HG03025 (cell line): ENCODE measurements around the gene PPWD1.
"Not testable (repeated sequence)": the region's sequence is repeated elsewhere in the genome, so short reads cannot be mapped to it uniquely, and the experiment has no call there.

Experiments
- ATAC-seq: cut with Tn5 transposase; IDR thresholded peaks from one replicate; pipeline ENCODE4 v1.9.1; 2021; ENCODE audit warnings: mild to moderate bottlenecking, moderate library complexity; ENCODE audit not compliant: unreplicated experiment, low FRiP score

Gene PPWD1

DNA sequence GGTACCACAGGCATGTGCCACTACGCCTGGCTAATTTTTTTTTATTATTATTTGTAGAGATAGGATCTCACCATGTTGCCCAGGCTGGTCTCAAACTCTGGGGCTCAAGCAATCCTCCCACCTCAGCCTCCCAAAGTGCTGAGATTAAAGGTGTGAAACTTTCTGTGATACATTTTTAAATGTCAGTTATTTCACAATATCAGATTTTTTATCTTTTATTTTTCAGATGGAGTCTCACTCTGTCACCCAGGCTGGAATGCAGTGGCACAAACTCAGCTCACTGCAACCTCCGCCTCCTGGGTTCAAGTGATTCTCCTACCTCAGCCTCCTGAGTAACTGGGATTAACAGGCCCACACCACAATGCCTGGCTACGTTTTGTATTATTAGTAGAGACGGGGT lies 58.9 kb downstream of the PPWD1 start:
- ATAC-seq: not testable (repeated sequence)

DNA sequence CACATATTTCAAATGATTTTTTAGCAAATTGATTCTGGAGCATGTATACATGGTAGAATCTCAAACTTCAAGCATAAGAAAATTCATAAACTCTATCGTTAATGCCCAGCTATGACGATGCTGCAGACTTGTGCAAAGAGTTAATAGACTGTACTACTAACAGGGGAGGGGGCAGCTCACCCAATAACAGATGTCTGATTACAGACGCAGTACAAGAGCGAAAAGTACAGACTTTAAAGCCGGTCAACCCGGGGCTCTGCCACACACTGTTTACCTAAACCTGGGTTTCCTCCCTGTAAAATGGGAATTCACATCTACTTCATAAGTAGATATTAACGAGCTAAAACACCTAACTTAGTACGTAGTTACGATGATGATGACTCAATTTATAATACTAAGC lies 60.4 kb downstream of the PPWD1 start:
- ATAC-seq: no peak

DNA sequence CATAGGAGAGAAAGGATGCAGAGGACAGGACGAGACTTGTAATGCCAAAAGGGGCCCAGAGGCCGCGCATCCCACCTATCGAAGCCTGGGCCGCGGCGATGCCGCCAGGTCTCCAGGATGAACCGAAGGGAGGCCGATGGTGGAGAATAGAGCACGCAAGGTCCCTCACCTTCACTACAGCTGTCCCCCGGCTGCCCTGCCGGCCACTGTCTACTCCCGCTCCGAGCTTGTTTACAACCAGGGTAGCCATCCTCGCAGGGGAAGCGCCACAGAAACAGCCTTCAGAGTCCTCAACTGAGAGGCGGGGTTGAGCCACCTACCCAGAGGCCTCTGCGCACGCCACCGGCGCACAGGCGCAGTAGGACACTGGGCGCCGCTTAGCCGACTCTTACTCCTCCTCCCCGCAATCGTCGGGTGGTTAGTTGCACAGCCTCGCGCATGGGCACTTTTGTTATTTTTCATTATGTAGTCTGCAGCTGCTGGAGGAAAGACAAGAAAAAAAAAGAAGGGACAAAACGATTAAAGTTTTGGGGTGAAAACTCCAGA lies 61.0 kb downstream of the PPWD1 start, which contains the start of gene TRIM23:
TSS of gene TRIM23 (minus strand) at position 309 of the 546 bp plus-strand sequence. CDS start at position 250, 59 bp downstream.
- peak; percentile 94 for ATAC-seq

DNA sequence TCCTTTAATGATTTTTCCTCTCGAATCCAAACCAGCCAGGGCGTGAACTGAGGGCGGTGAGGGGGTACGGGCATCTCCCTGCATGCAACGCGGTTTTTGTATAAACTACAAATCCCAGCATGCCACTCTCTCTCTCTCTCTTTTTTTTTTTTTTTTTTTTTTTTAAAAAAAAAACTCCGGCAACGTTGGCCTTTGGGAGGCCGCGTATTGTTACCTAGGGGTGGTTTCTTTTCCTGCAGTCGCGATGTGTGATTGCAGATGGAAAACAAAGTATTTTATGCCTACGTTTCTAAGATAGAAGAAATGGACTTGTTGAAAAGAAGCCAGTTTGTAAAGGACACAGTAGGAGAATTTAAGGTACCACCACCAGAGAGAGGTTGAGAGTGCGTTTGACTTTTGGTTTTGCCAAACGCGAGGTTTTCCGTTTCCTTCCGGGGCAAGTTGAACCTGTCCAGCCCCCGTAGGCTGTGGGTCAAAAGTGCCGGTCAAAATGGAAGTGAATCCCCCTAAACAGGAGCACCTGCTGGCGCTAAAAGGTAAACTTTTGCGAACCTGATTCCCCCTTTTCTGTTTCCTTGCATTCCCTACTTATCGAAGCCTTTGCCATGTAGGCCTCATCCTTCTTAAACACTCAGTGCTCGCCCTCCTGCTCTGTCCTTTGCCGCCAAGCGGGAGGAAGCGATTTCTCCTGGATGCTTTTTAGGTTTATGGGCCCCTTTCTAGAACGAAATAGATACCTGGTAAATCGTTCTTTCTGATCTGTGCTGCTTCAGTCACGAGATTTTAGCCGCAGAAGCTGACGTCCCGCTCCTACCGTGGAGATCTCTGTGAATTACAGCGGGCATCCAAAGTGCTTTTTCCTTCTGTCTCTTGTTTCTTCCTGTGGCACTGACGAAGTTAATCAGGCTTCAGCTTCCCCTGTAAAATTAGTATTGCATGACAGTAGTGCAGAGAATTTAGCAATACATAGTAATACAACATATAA lies 61.8 kb downstream of the PPWD1 start, which contains the start of the genes SHLD3 and TRAPPC13:
TSS of gene SHLD3 (plus strand) at position 457 of the 985 bp plus-strand sequence. CDS start 4,561 bp downstream, outside the sequence.
TSS of gene TRAPPC13 (plus strand) at position 457 of the 985 bp plus-strand sequence. CDS start at position 491, 34 bp downstream.
- ATAC-seq: peak; percentile 76

DNA sequence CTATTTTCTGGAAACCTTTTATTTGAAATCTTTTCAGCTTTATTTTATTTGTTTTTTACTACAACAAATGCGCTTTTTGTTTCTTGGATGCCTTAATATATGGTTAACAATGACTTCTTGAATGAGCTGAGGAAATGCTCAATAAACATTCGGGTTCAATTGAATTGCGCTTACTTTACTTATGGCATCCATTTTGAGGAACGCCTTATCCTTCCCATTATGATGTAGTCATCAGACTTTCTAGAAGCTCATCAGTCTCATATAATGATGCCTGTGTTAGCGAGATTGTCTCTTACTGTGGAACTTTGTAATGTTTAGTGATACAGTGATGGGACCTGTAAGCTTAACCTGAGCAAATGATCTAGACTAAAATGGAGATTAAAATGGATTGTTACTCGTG lies 62.6 kb downstream of the PPWD1 start:
- ATAC-seq: no peak

DNA sequence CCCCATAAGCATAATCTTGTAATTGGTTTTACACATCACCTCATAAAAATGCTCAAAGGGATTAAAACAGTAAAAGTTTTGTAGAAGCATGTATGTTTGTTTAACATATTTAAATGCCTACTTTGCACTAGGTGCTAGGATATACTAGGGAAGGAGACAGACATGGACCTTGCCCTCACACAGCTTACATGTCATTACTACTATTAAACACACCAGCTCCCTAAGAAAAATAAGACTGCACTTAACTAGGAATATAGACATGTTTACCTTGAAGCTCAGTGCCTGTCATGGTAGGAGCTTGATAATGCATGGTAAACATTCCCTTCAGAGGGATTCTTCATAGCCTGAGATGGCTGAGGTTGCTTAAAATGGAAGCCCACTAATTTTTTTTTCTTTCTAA lies 67.9 kb downstream of the PPWD1 start:
- no peak for ATAC-seq
